ENCODE results near the gene TENM3.
A peak's percentile ranks its signal among the peaks of the same experiment; 100 is the strongest.

Gene TENM3

GRCh38 chr4:182294451-182294850, 51.2 kb downstream of the TENM3 start:
- DNase-seq (ENCODE audit: insufficient read length, low spot score) (no peak), FAIRE-seq (no peak)
- TF ChIP-seq CTCF (IDR thresholded peaks at IDR 0.05; ENCODE audit: insufficient read depth, missing control alignments), result no peak

GRCh38 chr4:182297659-182298058, 54.5 kb downstream of the TENM3 start:
- FAIRE-seq (no peak), DNase-seq (ENCODE audit: insufficient read length, low spot score) (no peak)
- TF ChIP-seq CTCF (IDR thresholded peaks at IDR 0.05; ENCODE audit: insufficient read depth, missing control alignments), result no peak

GRCh38 chr4:182301736-182302135, 58.5 kb downstream of the TENM3 start:
- DNase-seq (ENCODE audit: insufficient read length, low spot score) (no peak), FAIRE-seq (no peak)
- no peak for TF ChIP-seq CTCF (IDR thresholded peaks at IDR 0.05; ENCODE audit: insufficient read depth, missing control alignments)

GRCh38 chr4:182303847-182304246, 60.6 kb downstream of the TENM3 start:
- TF ChIP-seq CTCF (IDR thresholded peaks at IDR 0.05; ENCODE audit: insufficient read depth, missing control alignments), result no peak
- no peak for FAIRE-seq
- no peak for DNase-seq (ENCODE audit: insufficient read length, low spot score)

- TF ChIP-seq CTCF (IDR thresholded peaks at IDR 0.05; ENCODE audit: insufficient read depth, missing control alignments), result peak; percentile 13
- no peak for FAIRE-seq
- DNase-seq (ENCODE audit: insufficient read length, low spot score), result no peak
Measured at GRCh38 chr4:182306792-182307507, 63.7 kb downstream of the TENM3 start.

- TF ChIP-seq CTCF (IDR thresholded peaks at IDR 0.05; ENCODE audit: insufficient read depth, missing control alignments), result no peak
- no peak for FAIRE-seq
- DNase-seq (ENCODE audit: insufficient read length, low spot score), result no peak
Measured at GRCh38 chr4:182307746-182308145, 64.5 kb downstream of the TENM3 start.

GRCh38 chr4:182309877-182310276, 66.7 kb downstream of the TENM3 start:
- DNase-seq (ENCODE audit: insufficient read length, low spot score), result no peak
- TF ChIP-seq CTCF (IDR thresholded peaks at IDR 0.05; ENCODE audit: insufficient read depth, missing control alignments), result no peak
- no peak for FAIRE-seq

All from D721Med (cell line).